SKM-1 (cell line): ENCODE data around the gene CYP2C9.

Source experiments
- DNase-seq: peaks from one replicate; lab custom pipeline; 2025; ENCODE audit not compliant: unreplicated experiment; lab: John Stamatoyannopoulos, UW

CYP2C9 gene

GRCh38 chr10:95035332-95036295 lies 97.2 kb downstream of the CYP2C9 start:
- no peak for DNase-seq

GRCh38 chr10:95039281-95039680 lies 100.8 kb downstream of the CYP2C9 start:
- DNase-seq = no peak
